DOHH2 (cell line): ENCODE results near the gene RARB.

Source experiments
- H3F3A ChIP-seq: fragments of 200-600 bp; sonication (generic), shearing (Covaris generic); 2 replicates; pipeline ENCODE4 v1.6.0; 2016; ENCODE audit warnings: antibody characterized with exemption, mild to moderate bottlenecking; ENCODE audit not compliant: control insufficient read depth, insufficient read depth
- H3K27ac ChIP-seq: fragments of 200-600 bp; sonication (generic); 2 replicates; pipeline ENCODE4 v1.5.1; 2014; ENCODE audit warnings: low read depth, mild to moderate bottlenecking, low read length, moderate library complexity
- H3K27me3 ChIP-seq: fragments of 200-600 bp; sonication (generic); 2 replicates; pipeline ENCODE4 v1.6.1; 2014; ENCODE audit warnings: mild to moderate bottlenecking, low read length, mixed read lengths; ENCODE audit not compliant: control insufficient read depth
- H3K36me3 ChIP-seq: fragments of 200-600 bp; sonication (generic); 2 replicates; pipeline ENCODE4 v1.6.1; 2014; ENCODE audit warnings: mild to moderate bottlenecking, low read length, moderate library complexity, mixed read lengths; ENCODE audit not compliant: control insufficient read depth
- H3K4me1 ChIP-seq: fragments of 200-600 bp; sonication (generic); 2 replicates; pipeline ENCODE4 v1.6.1; 2014; ENCODE audit warnings: mild to moderate bottlenecking, low read length, mixed read lengths; ENCODE audit not compliant: control insufficient read depth
- H3K4me2 ChIP-seq: fragments of 200-600 bp; sonication (generic); 2 replicates; pipeline ENCODE4 v1.6.0; 2014; ENCODE audit warnings: mild to moderate bottlenecking, low read length, moderate library complexity
- H3K4me3 ChIP-seq: fragments of 200-600 bp; sonication (generic); 2 replicates; pipeline ENCODE4 v1.5.1; 2014; ENCODE audit warnings: mild to moderate bottlenecking, low read length, mixed read lengths
- H3K79me2 ChIP-seq: fragments of 200-600 bp; sonication (generic); 2 replicates; pipeline ENCODE4 v1.6.1; 2014; ENCODE audit warnings: mild to moderate bottlenecking, low read length, mixed read lengths; ENCODE audit not compliant: control insufficient read depth
- H3K9me2 ChIP-seq: fragments of 200-600 bp; sonication (generic); replicated peaks from 2 replicates; pipeline ENCODE4 v1.6.1; 2014; ENCODE audit warnings: mild to moderate bottlenecking, low read length, mixed read lengths; ENCODE audit not compliant: control insufficient read depth
- H3K9me3 ChIP-seq: fragments of 200-600 bp; sonication (generic); 2 replicates; pipeline ENCODE4 v1.6.1; 2014; ENCODE audit warnings: antibody characterized with exemption, low read length, mixed read lengths; ENCODE audit not compliant: control insufficient read depth, insufficient read depth
- H4K20me1 ChIP-seq: fragments of 200-600 bp; sonication (generic); 2 replicates; pipeline ENCODE4 v1.6.0; 2014; ENCODE audit warnings: low read depth, mild to moderate bottlenecking, antibody characterized with exemption, low read length, moderate library complexity; ENCODE audit not compliant: control insufficient read depth, insufficient read depth
- CTCF ChIP-seq: fragments of 200-600 bp; sonication (generic); IDR thresholded peaks from one replicate; pipeline ENCODE4 v1.5.1; 2014; ENCODE audit warnings: antibody characterized with exemption, mild to moderate bottlenecking, low read depth, low read length; ENCODE audit not compliant: poor library complexity, severe bottlenecking
- EZH2phosphoT487 ChIP-seq: fragments of 200-600 bp; sonication (generic); IDR thresholded peaks from 2 replicates; pipeline ENCODE4 v1.6.1; 2017; ENCODE audit warnings: borderline replicate concordance, mild to moderate bottlenecking, antibody characterized with exemption, low read length, moderate library complexity, mixed read lengths

The RARB gene

GRCh38 chr3:25597535-25598101 lies 169.6 kb downstream of the RARB start:
- H3K9me2 ChIP-seq, result no peaks in the 10 kb centered on the region
- no peaks in the 10 kb centered on the region for H3K79me2 ChIP-seq
- no peak for TF ChIP-seq CTCF
- no peak for TF ChIP-seq EZH2phosphoT487
- no peaks in the 10 kb centered on the region for H4K20me1 ChIP-seq
- H3K4me3 ChIP-seq, result no peak overlapping the region
- H3K4me1 ChIP-seq, result no peaks in the 10 kb centered on the region
- no peak overlapping the region for H3K4me2 ChIP-seq
- H3K36me3 ChIP-seq, result peaks cover 59% of the 10 kb centered on the region
- peaks cover 18% of the 10 kb centered on the region; the same call in 1 of the 2 replicates for H3F3A ChIP-seq
- H3K27me3 ChIP-seq, result no peaks in the 10 kb centered on the region
- H3K27ac ChIP-seq, result no peak overlapping the region
- no peaks in the 10 kb centered on the region for H3K9me3 ChIP-seq

GRCh38 chr3:25603703-25604102 lies 175.6 kb downstream of the RARB start:
- Histone ChIP-seq H3K27ac (no peak overlapping the region), H3F3A (0 out of 2 replicates have a peak, but pooled peaks cover 1% of the 10 kb centered on the region), H3K36me3 (peaks cover 94% of the 10 kb centered on the region), H3K4me3 (no peak overlapping the region), H3K9me2 (no peaks in the 10 kb centered on the region), H3K4me1 (no peaks in the 10 kb centered on the region), H4K20me1 (no peaks in the 10 kb centered on the region), H3K79me2 (no peaks in the 10 kb centered on the region), H3K4me2 (no peak overlapping the region), H3K9me3 (no peaks in the 10 kb centered on the region), H3K27me3 (no peaks in the 10 kb centered on the region)
- TF ChIP-seq EZH2phosphoT487, result no peak
- no peak for TF ChIP-seq CTCF

GRCh38 chr3:25604107-25604805 lies 176.2 kb downstream of the RARB start:
- no peaks in the 10 kb centered on the region for H3K9me3 ChIP-seq
- no peaks in the 10 kb centered on the region for H3K79me2 ChIP-seq
- no peaks in the 10 kb centered on the region for H3K27me3 ChIP-seq
- 0 out of 2 replicates have a peak, but pooled peaks cover under 1% of the 10 kb centered on the region for H3F3A ChIP-seq
- no peak overlapping the region for H3K27ac ChIP-seq
- no peak overlapping the region for H3K4me2 ChIP-seq
- TF ChIP-seq EZH2phosphoT487, result no peak
- TF ChIP-seq CTCF, result no peak
- H3K4me3 ChIP-seq, result no peak overlapping the region
- H3K9me2 ChIP-seq, result no peaks in the 10 kb centered on the region
- H3K36me3 ChIP-seq, result peaks cover 94% of the 10 kb centered on the region
- H4K20me1 ChIP-seq, result no peaks in the 10 kb centered on the region
- no peaks in the 10 kb centered on the region for H3K4me1 ChIP-seq
